ENCODE measurements around the gene GABRG3.

GABRG3 gene

DNA sequence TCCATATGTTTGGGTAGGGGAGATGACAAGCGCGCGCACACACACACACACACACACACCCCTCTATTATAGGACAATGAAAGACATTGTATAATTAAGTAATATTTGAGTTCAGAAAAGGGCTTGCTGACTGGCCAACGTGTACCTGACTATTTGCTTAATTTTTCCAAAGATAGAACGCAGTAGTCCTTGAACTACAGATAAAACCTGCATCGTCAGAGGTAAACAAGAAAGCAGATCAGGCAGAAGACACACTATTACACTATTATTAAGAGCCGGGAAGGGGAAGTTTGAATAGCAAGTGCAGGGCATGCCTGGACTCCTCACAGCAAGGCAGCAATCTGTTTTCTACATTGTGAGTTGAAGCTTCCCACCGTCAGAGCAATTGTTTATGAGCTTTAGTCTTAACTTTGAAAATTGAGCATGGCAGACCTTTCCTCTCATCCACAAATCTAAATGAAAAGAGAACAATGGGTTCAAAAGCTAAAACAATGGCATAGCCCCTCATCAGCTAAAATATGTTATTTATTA is 427.7 kb downstream of the GABRG3 start:
- TF ChIP-seq ZNF274 (IDR thresholded peaks at IDR 0.05; ENCODE audit: low read depth, low read length) = no peak

DNA sequence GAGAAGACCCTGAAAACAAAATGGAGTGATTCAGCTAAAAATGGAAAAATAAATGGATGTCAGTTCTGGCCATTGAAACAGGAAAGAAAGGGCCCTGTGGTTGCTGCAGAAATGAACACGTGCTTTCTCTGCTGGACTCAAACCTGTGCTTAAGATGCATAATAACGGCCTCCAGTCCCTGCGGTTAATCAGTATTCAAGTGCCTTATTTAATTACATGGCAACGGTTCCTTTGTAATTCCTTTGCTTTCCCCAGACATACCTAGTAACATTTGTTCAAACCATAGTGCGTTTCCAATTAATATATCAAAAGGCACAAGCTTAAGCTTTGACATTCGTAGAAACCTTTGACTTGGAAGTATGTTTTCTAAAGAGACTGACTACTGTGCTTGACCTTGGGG is 428.3 kb downstream of the GABRG3 start:
- TF ChIP-seq ZNF274 (IDR thresholded peaks at IDR 0.05; ENCODE audit: low read depth, low read length) = no peak
- no peak overlapping the region for H3K4me3 ChIP-seq (ENCODE audit: low read length)

More for the DNA sequence above, 427.7 kb downstream of the GABRG3 start:
- no peak overlapping the region for H3K4me3 ChIP-seq (ENCODE audit: low read length)

DNA sequence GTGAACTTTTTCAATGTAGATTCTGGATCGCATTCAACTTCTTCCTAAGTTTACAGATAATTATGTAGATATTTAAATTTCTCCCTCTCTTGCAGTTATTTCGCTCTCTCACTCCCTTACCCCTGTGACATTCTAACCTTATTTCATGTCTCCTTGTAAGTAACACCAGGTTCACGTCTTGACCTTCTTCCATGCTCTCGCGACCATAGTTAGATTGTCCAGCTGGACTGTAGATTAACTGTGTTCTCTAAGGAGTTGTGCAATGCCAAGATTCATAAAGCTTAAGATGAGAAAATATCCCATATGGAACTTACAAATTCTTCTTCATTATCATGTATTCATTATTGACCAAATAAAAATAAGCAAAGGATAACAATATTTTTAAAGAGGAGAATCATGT is 430.5 kb downstream of the GABRG3 start:
- no peak overlapping the region for H3K4me3 ChIP-seq (ENCODE audit: low read length)
- TF ChIP-seq ZNF274 (IDR thresholded peaks at IDR 0.05; ENCODE audit: low read depth, low read length) = no peak

DNA sequence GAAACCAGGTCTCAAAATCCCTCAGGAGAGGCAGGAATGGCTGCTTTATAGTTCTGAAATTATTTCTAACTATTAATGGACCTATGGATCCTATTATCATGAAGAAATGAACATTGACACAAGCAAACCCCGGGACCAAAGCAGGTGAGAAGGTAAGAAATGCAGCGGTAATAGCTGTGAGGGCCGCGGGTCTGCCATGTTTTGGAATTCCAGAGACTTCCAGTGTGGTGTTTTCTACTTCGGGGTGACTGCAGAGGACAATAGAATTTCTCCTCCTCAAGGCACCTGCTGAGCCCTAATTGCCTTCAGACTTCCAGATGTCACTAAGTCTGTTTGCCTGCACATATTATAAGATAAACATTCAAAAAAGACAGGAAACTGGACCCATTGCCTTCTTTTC is 437.4 kb downstream of the GABRG3 start:
- TF ChIP-seq ZNF274 (IDR thresholded peaks at IDR 0.05; ENCODE audit: low read depth, low read length) = no peak
- H3K4me3 ChIP-seq (ENCODE audit: low read length) = no peak overlapping the region

DNA sequence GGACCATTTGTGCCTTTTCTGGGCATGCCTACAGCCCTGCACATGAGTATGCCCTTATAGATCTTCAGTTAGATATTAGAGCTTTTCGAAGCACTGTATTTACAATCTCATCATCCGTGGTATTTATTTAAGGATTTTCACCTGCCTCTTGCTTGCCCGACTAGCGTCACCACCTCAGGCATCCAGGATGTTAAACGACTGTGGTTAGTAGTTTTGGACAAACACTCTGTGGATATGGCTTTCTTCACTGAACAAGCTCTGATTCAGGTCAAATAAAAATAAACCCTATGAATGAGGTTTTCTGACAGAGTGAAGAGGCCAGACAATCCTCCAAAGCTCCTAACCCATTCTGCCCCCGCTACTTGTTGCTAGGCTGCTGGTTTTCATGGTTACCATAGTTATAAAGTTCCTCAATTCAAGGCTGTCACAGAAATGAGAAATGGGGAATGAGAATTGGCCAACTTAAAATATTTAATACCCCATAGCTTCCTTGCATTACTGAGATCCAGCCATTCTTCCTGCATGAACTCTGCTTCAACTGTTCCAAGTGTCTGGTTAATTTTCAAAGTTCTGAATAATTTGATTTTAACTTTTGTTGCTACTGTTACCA is 440.1 kb downstream of the GABRG3 start:
- no peak for TF ChIP-seq ZNF274 (IDR thresholded peaks at IDR 0.05; ENCODE audit: low read depth, low read length)
- no peak overlapping the region for H3K4me3 ChIP-seq (ENCODE audit: low read length)

DNA sequence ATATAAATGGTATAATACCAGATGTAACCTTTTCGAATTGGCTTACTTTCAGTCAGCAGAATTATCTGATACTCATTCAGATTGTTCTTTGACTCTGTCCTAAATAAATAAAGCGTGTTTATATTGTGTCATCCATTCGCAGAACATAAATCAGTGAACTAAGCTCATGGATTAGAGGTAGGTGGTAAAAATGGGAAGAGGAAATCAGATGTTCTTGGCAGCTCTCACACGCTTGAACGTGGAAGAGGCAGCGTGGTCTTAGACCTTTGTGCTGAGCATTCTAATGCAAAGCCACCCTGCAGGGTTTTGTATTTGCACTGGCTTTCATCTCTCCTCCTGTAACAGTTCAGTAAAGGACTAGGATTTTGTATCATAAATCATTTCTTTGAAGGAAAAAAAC is 441.4 kb downstream of the GABRG3 start:
- no peak overlapping the region for H3K4me3 ChIP-seq (ENCODE audit: low read length)
- TF ChIP-seq ZNF274 (IDR thresholded peaks at IDR 0.05; ENCODE audit: low read depth, low read length) = no peak

DNA sequence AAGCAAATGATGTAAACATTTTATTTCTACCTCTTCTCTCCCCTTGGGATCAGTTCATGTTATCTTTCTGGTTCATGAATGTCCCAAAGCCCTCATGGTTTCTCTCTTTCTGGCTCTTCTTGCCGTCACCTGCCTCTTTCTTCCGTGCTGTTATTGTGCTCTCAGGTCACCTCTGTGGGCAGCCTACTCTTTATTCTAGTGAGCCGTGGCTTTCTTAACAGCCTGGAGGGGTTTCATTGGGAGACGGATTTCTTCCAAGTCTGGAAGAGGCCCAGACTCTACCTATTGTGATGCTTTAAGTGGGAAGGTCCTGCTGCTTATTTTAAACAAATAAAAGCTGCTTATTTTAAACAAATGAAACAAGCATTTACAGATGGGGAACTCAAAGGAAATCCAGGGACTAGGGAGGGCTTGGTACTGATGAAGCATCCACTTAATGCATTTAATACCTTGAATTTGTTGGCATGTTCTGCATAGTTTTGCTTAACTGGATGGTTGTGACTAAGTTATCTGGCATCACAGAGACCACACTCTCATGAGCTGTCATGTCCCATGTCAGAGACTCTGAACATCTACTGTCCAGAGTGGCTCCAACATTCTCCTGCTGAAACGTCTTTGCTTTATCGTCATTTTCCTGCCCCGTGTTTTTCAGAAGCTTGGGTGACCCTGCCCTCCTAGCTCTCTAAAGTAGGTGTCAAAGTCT is 443.3 kb downstream of the GABRG3 start:
- no peak for TF ChIP-seq ZNF274 (IDR thresholded peaks at IDR 0.05; ENCODE audit: low read depth, low read length)
- no peak overlapping the region for H3K4me3 ChIP-seq (ENCODE audit: low read length)

DNA sequence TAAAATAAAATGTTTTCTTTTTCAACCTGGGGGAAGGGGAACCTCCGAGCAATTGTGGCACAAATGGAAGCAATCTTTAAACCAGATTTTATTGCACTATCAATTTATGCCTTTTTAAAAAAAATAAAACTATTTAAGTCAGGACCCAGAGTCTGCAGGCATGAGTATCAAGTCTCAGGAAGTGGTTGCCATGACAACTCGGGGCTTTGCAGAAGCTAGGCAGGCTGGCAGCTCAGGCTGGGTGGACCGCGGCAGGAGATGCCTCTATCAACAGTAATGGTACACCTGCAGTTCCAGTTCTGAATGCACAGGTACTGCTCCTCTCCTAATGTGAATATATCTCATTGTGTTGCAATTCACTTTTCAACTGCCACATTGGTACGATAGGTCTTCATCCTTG is 447.7 kb downstream of the GABRG3 start:
- no peak overlapping the region for H3K4me3 ChIP-seq (ENCODE audit: low read length)
- TF ChIP-seq ZNF274 (IDR thresholded peaks at IDR 0.05; ENCODE audit: low read depth, low read length) = no peak

DNA sequence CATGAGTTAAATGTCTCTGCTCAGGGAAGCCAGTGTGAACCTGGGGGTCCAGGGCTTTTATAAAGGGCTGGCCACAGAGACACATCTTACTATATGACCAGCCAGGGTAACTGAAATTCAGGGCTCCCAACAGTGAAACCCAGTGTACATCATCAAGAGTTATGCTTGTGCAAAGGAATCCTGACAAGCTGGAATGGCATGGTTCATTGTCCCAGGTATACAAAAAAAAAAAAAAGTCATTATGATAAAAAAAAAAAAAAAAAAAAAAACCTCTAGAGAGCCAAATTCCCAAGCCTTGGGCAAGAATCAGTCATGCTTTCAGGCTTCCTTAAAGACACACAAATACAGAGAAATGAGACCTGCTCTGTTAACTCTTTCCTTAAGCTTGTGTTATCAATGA is 452.0 kb downstream of the GABRG3 start:
- no peak for TF ChIP-seq ZNF274 (IDR thresholded peaks at IDR 0.05; ENCODE audit: low read depth, low read length)
- no peak overlapping the region for H3K4me3 ChIP-seq (ENCODE audit: low read length)

DNA sequence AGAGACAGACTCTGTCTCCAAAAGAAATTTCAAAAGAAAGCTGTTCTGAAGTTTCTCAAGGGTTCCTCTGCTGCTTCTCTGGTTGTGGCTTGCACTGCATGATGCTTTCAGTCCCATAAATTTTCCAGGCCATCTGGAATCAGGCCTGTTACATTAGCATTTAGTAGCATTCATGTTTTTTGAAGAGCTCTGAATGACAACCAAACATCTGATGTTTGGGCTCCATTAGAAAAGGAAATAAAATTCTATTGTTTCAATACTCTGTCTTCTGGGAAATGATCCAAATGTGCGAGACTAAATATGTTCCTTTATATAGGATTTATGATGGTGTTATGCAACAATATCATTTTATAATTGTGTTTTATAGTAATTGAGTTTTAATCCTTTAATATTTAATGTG is 455.8 kb downstream of the GABRG3 start:
- H3K4me3 ChIP-seq (ENCODE audit: low read length) = no peak overlapping the region
- TF ChIP-seq ZNF274 (IDR thresholded peaks at IDR 0.05; ENCODE audit: low read depth, low read length) = no peak

DNA sequence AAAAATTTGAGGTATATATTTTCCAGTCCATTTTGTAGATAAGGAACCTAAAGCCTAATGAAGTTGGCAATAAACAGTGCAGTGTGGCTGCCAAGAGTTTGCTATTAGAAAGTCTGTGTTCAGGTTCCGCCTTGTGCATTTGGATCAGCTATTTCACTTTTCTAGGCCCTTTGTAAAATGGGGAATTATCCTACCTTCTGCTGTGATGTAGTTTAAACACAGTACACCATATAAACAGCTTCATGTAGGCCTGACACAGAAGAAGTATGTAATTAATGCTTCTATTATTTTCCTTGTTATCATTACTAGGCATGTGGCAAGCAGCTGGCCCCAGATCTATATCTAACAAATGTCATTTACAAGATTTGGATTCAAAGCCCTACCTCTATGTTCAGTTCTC is 456.3 kb downstream of the GABRG3 start:
- TF ChIP-seq ZNF274 (IDR thresholded peaks at IDR 0.05; ENCODE audit: low read depth, low read length) = no peak
- no peak overlapping the region for H3K4me3 ChIP-seq (ENCODE audit: low read length)

DNA sequence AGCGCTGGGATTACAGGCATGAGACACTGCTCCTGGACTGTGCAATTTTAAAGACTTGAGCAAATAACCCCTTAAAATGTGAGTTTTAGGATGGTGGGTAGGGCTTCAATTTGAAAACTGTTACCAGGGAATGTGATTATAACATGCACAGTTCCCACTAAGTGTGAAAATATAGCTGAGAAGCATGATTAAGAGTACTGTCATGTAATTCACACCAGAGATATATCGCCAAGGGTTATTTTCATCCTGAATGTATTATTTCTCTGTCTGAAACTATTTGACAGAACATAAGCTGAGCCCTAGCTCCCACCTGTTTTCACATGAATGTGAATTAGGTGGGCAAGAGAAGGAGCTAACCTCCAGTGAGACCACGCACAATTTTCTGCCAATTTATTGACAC is 457.2 kb downstream of the GABRG3 start:
- TF ChIP-seq ZNF274 (IDR thresholded peaks at IDR 0.05; ENCODE audit: low read depth, low read length) = no peak
- no peak overlapping the region for H3K4me3 ChIP-seq (ENCODE audit: low read length)

DNA sequence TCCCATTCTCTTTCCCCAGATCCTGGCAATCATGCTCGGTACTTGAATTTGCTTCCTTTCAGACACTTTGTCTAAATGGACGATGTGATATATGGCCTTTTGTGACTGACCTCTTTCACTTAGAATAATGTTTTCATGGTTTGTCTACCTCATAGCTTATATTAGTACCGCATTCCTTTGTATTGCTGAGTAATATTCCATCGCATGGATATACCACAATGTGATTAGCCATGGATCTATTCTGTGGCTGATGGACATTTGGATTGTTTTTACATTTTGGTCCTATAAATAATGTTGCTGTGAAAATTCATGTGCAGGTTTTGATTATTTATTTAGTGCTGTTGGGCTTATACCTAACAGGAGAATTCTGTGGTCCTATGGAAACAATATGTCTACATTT is 458.6 kb downstream of the GABRG3 start:
- no peak for TF ChIP-seq ZNF274 (IDR thresholded peaks at IDR 0.05; ENCODE audit: low read depth, low read length)

DNA sequence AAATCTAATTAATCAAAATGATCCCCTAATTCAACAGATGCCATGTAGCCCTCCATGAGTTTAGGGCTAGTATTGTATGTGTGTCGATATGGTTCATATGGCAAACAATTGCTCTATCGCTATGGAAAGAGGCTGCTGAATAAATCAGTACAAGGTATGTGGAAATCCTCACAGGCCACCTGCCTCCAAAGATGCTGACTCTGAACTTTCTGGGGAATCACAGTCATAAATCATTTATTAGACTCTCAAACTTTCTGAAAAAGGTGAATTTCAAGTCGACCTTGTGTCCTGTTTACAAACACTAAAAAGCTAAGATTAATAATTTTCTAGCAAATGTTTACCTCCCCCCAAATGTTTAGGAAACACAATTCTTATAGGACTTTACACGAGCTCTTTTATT is 462.6 kb downstream of the GABRG3 start:
- no peak overlapping the region for H3K4me3 ChIP-seq (ENCODE audit: low read length)
- TF ChIP-seq ZNF274 (IDR thresholded peaks at IDR 0.05; ENCODE audit: low read depth, low read length) = no peak

More for the DNA sequence above, 458.6 kb downstream of the GABRG3 start:
- H3K4me3 ChIP-seq (ENCODE audit: low read length) = no peak overlapping the region

Data from GM08714 (cell line).